22Rv1 (cell line): Measurements from ENCODE around the gene PTBP1.
A peak's percentile ranks its signal among the peaks of the same experiment; 100 is the strongest.
"Not testable (repeated sequence)": the region's sequence is repeated elsewhere in the genome, so short reads cannot be mapped to it uniquely, and the experiment has no call there.

ENCODE experiments used
- H3K27ac ChIP-seq: fragments of 450-650 bp; 2 replicates; pipeline ENCODE4 v1.5.1; 2017
- CTCF ChIP-seq: fragments of 450-650 bp; IDR thresholded peaks from 2 replicates; pipeline ENCODE4 v1.5.1; 2017; ENCODE audit warnings: mild to moderate bottlenecking
- ZFX ChIP-seq: fragments of 450-650 bp; IDR thresholded peaks from 2 replicates; pipeline ENCODE4 v1.6.1; 2017; ENCODE audit warnings: antibody characterized with exemption, borderline replicate concordance

PTBP1 gene

GRCh38 chr19:843180-843835, 46.1 kb downstream of the PTBP1 start:
- TF ChIP-seq CTCF = peak; percentile 37
- TF ChIP-seq ZFX = no peak

GRCh38 chr19:843836-844545, 46.7 kb downstream of the PTBP1 start:
- TF ChIP-seq CTCF = no peak
- TF ChIP-seq ZFX = no peak

More at GRCh38 chr19:843180-843835, 46.1 kb downstream of the PTBP1 start:
- no peak overlapping the region for H3K27ac ChIP-seq

GRCh38 chr19:844546-844971, 47.3 kb downstream of the PTBP1 start:
- TF ChIP-seq CTCF (no peak), ZFX (no peak)
- H3K27ac ChIP-seq = no peak overlapping the region

More at GRCh38 chr19:843836-844545, 46.7 kb downstream of the PTBP1 start:
- H3K27ac ChIP-seq = no peak overlapping the region

- no peak for TF ChIP-seq ZFX
- no peak for TF ChIP-seq CTCF
- no peak overlapping the region for H3K27ac ChIP-seq
Measured at GRCh38 chr19:845707-846521, 48.7 kb downstream of the PTBP1 start.

- TF ChIP-seq ZFX = no peak
- no peak for TF ChIP-seq CTCF
- H3K27ac ChIP-seq = no peak overlapping the region
Measured at GRCh38 chr19:848386-848921, 51.2 kb downstream of the PTBP1 start.

GRCh38 chr19:849195-849594, 51.9 kb downstream of the PTBP1 start:
- H3K27ac ChIP-seq = not testable (repeated sequence)

- TF ChIP-seq ZFX = no peak
- no peak for TF ChIP-seq CTCF
- no peak overlapping the region for H3K27ac ChIP-seq
Measured at GRCh38 chr19:850221-850978, 53.1 kb downstream of the PTBP1 start.
